ENCODE data around the gene PNPLA1. TPM values are rescaled to one million over a fixed set of nuclear protein-coding genes. Genes with fewer than 3 reads are reported as not detected.
"Not testable (repeated sequence)": the region's sequence is repeated elsewhere in the genome, so short reads cannot be mapped to it uniquely, and the experiment has no call there.

The PNPLA1 gene
- total RNA-seq, 1 experiment from 2014 or later, result not detected

DNA sequence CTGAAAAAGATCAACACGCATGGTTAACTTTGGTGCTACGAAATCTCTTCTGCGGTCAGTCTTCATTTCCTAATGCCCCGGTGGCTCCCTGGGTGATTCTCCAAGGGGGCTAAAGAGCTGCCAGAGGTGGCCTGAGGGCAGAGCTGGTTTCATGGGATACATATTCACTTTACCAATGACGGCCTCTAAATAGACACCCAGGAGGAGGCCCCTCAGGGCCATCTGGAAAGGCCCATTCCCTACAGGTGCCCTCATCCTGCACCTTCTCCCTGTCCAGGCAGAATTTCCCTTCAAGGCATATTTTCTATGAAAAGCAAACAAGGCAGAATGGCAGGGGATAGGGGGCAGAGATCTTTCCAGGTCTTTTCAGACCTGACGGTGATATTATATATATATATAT is 54.3 kb downstream of the PNPLA1 start:
- in situ Hi-C loops (cut with HindIII; ENCODE audit: low pct_unique_long_range_greater_than_20kb, low sequenced_read_pairs), result no loop called here
- no peak for DNase-seq (ENCODE audit: low read depth, low spot score)

DNA sequence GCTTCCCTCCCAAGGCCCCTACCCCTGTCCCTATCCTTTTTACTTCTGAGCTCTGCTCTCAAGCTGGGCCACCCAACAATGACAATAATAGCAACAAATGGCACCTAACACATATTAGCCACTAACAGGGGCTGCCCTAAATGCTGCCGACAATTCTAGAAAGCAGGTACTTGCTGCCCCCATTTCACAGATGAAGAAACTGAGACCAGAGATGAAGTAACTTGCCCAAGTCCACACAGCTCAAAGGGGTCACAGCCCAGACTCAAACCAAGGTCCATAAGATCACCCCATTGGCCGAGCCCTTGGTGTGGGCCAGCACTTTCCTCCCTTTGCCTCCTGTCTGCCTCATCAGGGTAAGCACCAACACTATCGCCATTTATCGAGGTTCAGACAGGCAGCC is 54.9 kb downstream of the PNPLA1 start:
- DNase-seq (ENCODE audit: low read depth, low spot score), result no peak
- in situ Hi-C loops (cut with HindIII; ENCODE audit: low pct_unique_long_range_greater_than_20kb, low sequenced_read_pairs), result no loop called here

DNA sequence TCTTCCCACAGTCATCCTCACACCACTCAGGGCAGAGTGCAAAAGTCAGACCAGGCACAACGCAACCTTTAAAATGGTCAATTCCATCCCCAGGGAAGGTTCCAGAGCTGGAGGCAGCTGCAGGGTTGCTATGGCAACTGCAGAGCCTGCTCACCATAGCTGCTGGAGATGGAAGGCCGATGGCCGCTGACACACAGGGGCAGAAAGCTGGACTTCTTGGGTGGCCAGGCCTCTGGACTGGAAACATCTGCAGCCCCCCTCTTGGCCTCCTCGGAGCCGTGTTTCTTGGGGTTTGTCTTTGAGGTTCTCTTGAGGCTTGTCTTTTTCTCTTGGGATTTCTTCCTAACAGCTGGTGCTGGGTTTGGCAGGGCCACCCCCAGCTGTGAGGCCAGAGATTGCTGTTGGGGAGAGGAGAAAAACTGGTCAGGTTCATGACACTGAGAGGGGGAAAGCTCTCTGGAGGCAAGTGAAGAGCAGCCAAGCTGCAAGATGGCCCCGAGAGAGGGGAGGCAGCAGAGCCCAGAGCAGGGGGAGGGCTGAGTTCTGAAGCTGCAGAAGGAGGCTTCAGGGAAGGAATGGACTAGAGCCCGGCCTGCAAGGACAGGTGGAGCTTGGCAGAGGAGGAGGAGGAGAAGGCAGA is 56.6 kb downstream of the PNPLA1 start:
- DNase-seq (ENCODE audit: low read depth, low spot score), result no peak
- in situ Hi-C loops (cut with HindIII; ENCODE audit: low pct_unique_long_range_greater_than_20kb, low sequenced_read_pairs), result no loop called here

DNA sequence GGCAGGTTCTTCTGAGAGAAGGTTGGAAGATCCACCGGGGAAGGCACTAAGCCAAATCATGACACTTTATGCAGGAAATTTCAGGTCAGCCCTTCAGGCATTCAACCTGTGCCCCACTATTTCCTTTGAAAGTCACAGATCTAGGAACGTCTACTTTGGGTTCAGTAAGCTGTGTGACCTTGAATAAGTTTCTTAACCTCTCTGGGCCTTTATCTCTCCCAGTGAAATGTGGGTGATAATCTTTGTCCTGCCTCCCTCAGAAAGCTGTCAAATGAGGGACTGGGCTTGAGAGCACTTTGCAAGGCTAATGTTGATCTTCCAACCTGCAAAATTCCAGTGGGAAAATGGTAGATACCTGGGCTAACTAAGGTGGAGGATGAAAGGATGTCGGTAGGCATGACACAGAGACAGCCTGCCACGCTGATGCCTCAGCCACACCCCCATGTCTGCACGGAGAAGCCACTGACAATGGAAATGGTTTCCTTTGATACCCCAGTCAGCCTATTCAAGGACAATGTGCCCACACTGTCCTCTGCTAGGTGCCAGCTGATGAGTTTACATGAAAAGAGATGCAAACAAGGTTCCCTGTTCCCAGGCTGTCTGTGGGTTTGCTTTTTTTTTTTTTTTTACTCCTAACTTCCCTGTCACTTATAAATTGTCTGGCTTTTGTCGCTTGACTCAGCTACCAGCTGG is 57.5 kb downstream of the PNPLA1 start:
- in situ Hi-C loops (cut with HindIII; ENCODE audit: low pct_unique_long_range_greater_than_20kb, low sequenced_read_pairs), result no loop called here

DNA sequence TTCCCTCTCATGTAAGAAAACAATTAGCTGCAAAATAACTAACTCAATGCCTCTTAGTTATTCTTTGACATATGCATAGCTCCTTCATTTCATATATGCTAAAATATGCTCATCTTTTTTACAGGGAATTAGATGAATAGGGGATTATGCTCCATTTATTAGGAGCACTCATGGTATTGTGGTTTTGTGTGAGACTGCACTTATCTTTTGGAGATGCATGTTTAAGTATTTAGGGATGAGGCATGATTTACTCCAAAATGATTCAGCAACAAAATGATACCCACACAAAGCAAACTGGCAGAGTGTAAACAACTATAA is 58.0 kb downstream of the PNPLA1 start:
- in situ Hi-C loops (cut with HindIII; ENCODE audit: low pct_unique_long_range_greater_than_20kb, low sequenced_read_pairs), result no loop called here
- DNase-seq (ENCODE audit: low read depth, low spot score), result no peak

More for the DNA sequence above, 57.5 kb downstream of the PNPLA1 start:
- no peak for DNase-seq (ENCODE audit: low read depth, low spot score)

DNA sequence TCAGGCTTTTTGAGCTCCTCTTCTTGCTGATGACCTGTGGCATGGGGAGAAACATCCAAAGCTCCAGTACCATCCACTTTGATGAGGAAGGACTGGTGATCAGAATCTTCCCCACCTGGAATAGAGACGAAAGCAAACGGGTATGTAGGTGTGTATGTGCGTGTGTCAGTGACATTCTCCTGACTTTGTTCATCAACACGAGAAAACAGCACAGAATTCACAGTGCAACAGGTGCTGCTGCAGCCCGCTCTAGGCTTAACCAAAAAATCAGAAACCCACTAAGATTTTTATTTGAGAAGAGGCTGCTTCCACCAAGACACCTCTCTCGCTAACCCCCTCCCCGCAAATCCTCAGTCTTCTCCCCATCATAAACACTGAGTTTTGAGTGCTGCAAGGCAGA is 58.7 kb downstream of the PNPLA1 start:
- in situ Hi-C loops (cut with HindIII; ENCODE audit: low pct_unique_long_range_greater_than_20kb, low sequenced_read_pairs), result no loop called here

DNA sequence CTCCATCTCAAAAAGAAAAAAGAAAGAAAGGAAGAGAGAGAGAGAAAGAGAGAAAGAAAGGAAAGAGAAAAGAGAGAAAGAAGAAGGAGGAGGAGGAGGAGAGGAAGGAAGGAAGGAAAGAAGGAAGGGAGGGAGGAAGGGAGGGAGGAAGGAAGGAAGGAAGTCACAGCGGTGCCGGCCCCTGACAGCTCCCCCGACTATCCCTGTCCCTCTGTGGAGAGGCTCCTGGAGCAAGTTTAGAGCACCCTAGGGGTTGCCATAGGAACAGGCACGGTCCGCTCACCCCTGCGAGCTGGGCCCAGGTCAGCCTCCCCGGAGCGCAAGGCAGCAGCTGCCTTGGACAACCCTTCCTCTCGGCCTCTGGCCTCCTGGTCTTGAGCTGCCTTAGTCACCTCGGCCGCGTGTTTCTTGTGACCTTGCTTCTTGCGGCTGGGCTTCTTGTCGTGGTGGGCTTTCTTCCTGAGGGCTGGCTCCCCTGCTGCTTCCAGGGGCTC is 60.0 kb downstream of the PNPLA1 start:
- no peak for DNase-seq (ENCODE audit: low read depth, low spot score)
- in situ Hi-C loops (cut with HindIII; ENCODE audit: low pct_unique_long_range_greater_than_20kb, low sequenced_read_pairs), result no loop called here

More for the DNA sequence above, 58.7 kb downstream of the PNPLA1 start:
- DNase-seq (ENCODE audit: low read depth, low spot score), result no peak

DNA sequence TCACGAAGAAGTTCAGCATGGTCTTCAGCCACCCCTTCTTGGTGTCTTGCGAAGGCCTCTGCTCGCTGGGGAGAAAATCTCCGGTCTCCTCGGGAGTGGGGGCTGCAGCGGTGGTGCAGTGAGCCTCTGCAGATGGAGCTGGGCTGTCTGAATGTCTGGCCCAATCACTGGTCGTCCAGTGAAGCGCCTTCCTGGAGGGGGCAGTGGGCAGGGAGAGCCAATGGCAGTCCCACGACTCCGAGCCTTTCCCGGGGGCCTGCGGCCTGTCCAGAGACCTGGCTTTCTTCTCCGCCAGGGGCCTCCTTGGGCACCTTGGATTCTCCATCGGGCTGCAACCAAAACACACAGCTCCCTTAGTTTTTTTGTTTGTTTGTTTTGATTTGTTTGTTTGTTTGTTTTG is 60.5 kb downstream of the PNPLA1 start:
- in situ Hi-C loops (cut with HindIII; ENCODE audit: low pct_unique_long_range_greater_than_20kb, low sequenced_read_pairs), result no loop called here
- no peak for DNase-seq (ENCODE audit: low read depth, low spot score)

DNA sequence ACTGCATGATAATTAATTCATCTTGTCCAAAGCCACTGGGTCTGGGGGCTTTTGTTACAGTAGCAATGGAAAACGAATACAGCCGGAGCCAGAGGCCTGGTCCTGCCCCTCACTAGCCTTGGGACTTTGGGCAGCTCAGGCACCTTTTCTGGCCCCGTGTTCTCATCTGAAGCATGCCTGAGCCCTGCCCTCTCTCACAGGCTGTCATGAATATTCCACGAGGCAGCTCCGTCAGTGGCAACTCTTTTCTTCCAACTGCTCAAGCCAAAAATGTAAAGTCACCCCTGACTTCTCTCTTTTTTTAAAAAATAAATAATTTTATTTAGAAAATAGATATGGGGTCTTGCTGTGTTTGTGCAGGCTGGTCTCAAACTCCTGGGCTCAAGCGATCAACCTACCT is 61.5 kb downstream of the PNPLA1 start:
- in situ Hi-C loops (cut with HindIII; ENCODE audit: low pct_unique_long_range_greater_than_20kb, low sequenced_read_pairs), result no loop called here
- DNase-seq (ENCODE audit: low read depth, low spot score), result no peak

DNA sequence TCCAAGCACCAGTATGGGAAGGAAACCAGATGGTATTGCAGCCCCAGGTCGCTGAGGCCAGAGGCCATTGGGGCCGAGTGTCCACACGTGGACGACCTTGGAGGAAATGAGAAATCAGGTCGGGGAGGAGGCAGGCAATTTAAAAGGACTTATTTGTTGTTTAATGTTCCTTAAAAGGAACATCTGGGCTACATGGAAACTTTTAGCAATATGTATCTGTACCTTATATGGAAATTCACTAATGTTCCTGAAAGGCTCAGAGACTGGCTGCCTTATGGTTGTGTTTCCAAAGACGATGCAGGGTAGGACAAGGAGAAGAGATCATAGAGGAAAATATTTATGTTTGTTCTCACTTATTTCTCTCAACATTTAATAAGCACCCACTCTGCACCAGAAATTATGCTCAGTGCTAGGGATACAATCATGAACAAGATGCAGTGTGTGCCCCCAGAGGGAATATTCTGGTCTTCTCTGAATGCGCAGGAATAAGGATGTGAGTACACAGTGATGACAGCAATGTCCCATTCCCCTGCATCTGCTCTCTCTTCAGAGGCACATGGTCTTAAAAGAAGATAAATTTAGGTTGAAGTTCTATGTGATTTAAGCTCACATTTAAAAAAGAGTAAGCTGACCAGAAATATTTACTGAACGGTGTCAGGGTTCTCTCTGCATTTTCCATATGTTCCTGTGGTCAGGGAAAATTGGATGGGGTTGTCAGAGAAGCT is 63.5 kb downstream of the PNPLA1 start:
- no peak for DNase-seq (ENCODE audit: low read depth, low spot score)
- in situ Hi-C loops (cut with HindIII; ENCODE audit: low pct_unique_long_range_greater_than_20kb, low sequenced_read_pairs), result no loop called here

DNA sequence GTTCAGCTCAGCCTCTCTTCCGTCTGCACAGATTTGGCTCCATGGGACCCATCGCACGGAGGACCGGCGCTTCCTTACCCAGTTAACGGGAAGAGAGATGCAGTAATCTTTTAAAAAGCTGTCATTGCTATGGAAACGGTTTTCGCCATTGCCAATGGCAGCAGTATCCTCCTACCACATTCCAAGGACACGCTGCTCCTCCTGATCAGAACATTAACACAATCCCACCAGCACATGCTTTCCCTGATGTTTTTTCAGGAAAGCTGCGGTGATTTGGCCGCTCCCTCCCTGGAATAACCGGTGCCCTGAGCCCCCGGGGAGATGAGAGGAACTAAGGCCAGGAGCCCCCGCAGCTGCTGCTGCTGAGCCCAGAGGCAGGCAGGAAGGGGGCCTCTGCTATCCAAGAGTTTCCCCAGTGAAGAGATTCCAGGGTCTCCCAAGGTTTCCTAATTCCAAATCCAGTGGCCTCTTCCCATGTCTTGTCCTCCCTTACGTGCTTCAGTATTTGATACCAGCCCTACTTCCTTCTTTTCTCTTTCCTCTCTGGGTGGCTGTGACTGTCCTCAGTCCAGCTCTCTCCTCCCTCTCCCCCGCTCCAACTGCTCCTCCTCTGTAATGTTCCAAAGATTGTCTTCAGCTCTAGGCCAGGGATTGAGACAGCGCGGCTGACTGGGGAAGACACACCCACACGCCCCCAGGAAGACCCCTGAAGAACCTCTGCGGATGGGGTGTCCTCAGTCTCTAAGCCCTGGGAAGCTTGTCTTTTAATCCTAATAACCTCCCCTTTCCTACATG is 64.3 kb downstream of the PNPLA1 start:
- no peak for DNase-seq (ENCODE audit: low read depth, low spot score)
- in situ Hi-C loops (cut with HindIII; ENCODE audit: low pct_unique_long_range_greater_than_20kb, low sequenced_read_pairs), result no loop called here

DNA sequence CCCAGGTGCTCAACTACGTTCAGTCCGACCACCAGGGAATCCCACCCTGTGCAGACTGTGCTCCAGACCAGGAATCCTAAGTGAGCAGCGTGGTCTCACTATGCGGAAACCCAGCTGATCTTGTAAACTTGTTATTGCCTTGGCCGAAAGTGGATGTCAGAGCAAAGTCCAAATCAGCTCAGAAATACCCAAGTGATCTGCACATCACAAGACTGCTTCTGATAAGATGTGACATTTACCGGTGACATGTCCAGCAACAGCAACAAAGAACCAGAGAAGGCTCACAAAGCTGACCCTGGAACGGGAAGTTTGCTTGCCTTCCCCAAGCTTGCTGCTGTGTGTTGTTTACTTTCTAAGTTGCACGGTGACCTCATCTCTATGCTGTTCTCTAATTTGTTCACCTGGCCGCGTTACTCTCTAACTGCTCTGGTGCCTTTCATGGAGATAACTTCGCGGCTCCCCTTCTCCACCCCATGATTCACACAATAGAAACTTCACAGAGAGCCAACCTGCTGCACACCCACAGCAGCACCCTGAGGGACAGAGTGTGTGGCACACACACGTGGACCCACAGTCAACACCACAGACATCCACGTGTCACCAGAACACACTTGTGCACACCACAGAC is 65.1 kb downstream of the PNPLA1 start:
- no peak for DNase-seq (ENCODE audit: low read depth, low spot score)
- in situ Hi-C loops (cut with HindIII; ENCODE audit: low pct_unique_long_range_greater_than_20kb, low sequenced_read_pairs), result no loop called here

DNA sequence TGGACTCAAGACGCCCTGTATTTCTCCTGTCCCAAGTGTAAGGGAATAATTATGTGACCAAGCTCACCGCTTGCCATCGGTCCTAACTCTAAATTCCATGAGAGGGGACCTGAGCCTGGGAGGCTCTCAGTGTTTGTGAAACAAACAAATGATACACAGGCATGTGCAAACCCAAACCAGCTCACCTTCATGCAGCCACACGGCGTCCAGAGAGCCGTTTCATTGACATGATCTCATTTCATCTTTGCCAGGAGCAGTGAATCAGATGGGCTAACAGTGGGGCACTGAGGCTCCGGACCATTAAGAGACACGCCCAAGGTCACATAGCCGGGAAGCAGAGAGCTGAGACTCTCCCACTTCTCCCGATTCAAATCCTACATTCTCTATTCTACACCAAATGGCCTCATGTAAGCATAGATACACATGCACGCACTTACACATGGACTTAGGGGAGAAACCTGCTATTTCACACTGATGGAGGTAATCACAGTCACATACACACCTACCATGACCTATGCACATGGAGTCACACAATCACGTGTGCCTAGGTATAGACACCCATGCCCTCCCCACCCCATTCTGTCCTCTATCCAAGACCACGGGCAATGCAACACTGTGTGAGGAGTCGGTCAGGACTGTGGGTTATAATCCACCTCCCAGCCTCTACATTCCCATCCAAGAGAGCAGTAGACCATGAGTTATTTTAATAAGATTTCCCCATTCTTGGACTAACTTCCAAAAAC is 65.8 kb downstream of the PNPLA1 start:
- in situ Hi-C loops (cut with HindIII; ENCODE audit: low pct_unique_long_range_greater_than_20kb, low sequenced_read_pairs), result no loop called here
- no peak for DNase-seq (ENCODE audit: low read depth, low spot score)

DNA sequence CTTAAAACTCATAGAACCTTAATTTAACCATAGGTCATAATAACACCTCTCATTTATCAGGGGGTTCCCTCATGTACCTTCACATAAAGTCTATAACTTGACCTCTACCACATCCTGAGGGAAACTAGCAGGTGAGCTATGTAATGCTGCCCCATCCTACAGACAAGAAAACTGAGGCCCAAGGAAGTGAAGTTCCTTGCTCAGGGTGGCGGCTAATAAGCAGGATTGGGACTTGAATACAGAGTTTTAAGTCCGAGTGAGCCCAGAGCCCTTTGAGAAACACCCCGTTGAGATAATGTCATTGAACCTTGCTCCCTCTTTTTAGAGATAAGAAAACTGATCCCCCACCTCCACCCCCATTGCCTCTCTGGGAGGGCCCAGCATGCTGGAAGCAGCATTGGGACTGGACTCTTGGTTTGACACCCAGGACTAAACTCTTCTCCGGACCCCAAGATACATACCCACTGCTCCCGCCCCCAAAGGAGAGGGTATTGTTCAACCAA is 66.4 kb downstream of the PNPLA1 start:
- in situ Hi-C loops (cut with HindIII; ENCODE audit: low pct_unique_long_range_greater_than_20kb, low sequenced_read_pairs), result no loop called here

DNA sequence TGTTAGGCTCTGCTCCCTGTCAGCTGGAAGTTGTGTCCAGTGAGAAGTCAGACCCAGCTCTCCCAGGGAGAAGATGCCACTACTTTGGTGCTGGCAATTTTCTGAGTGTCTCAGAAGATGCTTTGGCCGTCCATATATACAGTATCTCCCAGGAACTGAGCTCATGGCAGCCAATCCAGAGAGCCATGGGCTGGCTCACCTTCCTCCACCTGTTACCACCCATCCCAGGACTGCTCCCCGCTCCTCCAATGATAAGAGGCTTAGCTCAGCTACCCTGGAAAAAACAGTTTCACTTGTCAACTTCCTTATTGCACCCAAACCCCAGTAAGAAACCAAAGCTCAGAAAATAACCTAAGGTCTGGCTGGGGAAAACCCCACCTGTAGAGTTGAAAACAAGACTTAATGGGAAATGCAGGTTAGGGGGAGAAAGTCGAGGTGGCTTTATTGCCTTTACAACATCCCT is 67.0 kb downstream of the PNPLA1 start, which contains the start of gene BNIP5:
TSS of gene BNIP5 (minus strand) at position 110 of the 463 bp plus-strand sequence. CDS start 6,198 bp downstream, outside the sequence.
- DNase-seq (ENCODE audit: low read depth, low spot score), result no peak
- in situ Hi-C loops (cut with HindIII; ENCODE audit: low pct_unique_long_range_greater_than_20kb, low sequenced_read_pairs), result no loop called here

More for the DNA sequence above, 66.4 kb downstream of the PNPLA1 start:
- no peak for DNase-seq (ENCODE audit: low read depth, low spot score)

DNA sequence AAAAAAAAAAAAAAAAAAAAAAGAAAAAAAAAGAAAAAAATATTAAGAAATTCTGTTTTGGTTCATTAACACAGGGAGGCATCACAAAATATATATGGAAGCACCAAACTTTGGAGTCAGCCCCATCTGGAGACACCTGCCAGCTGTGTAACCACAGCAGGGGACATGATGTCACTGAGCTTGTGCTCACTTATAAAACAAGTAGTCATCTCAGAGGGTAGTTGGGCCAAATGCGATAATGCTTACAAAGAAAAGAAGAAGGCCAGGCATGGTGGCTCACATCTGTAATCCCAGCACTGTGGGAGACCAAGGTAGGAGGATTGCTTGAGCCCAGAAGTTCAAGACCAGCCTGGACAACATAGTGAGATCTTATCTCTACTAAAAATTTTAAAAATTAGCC is 68.0 kb downstream of the PNPLA1 start:
- no peak for DNase-seq (ENCODE audit: low read depth, low spot score)
- in situ Hi-C loops (cut with HindIII; ENCODE audit: low pct_unique_long_range_greater_than_20kb, low sequenced_read_pairs), result no loop called here

DNA sequence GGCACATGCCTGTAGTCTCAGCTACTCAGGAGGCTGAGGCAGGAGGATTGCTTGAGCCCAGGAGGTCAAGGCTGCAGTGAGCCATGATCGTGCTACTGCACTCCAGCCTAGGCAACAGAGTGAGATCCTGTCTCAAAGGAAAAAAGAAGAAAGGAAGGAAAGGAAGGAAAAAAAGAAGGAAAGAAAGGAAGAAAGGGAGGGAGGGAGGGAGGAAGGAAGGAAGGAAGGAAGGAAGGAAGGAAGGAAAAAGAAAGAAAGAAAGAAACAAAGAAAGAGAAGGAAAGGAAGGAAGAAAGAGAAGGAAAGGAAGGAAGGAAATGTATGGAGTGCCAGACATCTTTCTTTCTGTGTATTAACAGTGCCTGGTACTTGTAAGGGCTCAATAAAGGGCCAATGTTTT is 68.4 kb downstream of the PNPLA1 start:
- DNase-seq (ENCODE audit: low read depth, low spot score); in situ Hi-C loops (cut with HindIII; ENCODE audit: low pct_unique_long_range_greater_than_20kb, low sequenced_read_pairs): not testable (repeated sequence)
